Measurements from ENCODE around the gene GJA9. TPM values are rescaled to one million over a fixed set of nuclear protein-coding genes. Genes with fewer than 3 reads are reported as not detected.

The GJA9 gene
- total RNA-seq, 2 experiments from 2014 or later = not detected

DNA sequence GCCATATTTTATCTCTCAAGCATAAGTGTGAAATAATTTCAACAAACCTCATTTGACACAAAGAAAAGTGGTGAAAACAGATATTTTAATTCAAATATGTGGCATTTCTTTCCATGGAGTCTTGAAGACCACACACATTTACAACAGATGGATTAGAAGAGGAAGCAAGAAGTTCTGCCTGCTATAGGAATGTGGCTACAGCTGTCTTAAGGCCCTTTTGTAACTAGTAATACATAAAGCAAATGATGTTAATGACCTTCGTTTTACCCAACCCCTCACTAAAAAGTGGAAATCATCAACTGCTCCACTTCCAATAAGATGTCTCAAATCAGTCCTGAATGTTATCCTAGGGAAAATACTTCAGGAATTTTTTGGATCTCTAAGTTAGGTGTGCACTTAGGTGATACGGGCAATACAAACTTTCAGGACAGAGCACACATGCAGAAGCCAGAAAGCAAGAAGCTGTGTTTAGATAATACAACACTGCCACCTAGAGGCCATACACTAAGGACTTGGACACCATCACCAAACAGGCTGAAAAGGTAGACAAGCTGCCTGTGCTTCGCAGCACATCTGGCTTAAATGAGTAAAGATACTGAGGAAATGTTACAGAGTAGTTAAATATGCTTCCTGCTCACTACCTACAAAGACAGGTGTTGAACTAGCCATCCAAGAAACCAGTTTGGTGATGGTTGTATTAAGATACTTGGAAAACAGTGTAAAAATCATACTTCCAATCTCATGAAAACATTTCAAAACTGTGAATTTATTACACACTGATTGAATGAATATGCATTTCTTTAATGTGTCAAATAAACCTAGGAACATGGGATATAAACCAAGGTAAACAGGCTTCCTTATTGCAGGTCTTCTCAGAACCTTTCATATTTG lies 46.2 kb downstream of the GJA9 start:
- CTCF ChIA-PET = interaction anchor here (0.6 to 5.2 kb wide), 23 partner anchors 8 to 975 kb away, joined by 3 to 67 read pairs (median 3); partner anchors contain the start of gene NDUFS5
- Mint-ChIP-seq H3K9me3 (no peaks in the 10 kb centered on the region), H3K27me3 (peaks cover 4% of the 10 kb centered on the region), H3K4me3 (no peak overlapping the region), H3K36me3 (ENCODE audit: low read depth) (no peaks in the 10 kb centered on the region), H3K27ac (no peak overlapping the region), H3K4me1 (ENCODE audit: low read depth) (peaks cover 3% of the 10 kb centered on the region)
- ATAC-seq = peak; percentile 84
- POLR2A ChIA-PET = no interaction called here
- TF ChIP-seq, protein P1, sequence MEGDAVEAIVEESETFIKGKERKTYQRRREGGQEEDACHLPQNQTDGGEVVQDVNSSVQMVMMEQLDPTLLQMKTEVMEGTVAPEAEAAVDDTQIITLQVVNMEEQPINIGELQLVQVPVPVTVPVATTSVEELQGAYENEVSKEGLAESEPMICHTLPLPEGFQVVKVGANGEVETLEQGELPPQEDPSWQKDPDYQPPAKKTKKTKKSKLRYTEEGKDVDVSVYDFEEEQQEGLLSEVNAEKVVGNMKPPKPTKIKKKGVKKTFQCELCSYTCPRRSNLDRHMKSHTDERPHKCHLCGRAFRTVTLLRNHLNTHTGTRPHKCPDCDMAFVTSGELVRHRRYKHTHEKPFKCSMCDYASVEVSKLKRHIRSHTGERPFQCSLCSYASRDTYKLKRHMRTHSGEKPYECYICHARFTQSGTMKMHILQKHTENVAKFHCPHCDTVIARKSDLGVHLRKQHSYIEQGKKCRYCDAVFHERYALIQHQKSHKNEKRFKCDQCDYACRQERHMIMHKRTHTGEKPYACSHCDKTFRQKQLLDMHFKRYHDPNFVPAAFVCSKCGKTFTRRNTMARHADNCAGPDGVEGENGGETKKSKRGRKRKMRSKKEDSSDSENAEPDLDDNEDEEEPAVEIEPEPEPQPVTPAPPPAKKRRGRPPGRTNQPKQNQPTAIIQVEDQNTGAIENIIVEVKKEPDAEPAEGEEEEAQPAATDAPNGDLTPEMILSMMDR (IDR thresholded peaks at IDR 0.05) = peak; percentile 77
- intact Hi-C loops (cut with micrococcal nuclease) = loop anchor here (10.0 kb wide), 1 partner anchor 230 kb away; no protein-coding TSS in a partner anchor
- DNase-seq = peak; percentile 56

DNA sequence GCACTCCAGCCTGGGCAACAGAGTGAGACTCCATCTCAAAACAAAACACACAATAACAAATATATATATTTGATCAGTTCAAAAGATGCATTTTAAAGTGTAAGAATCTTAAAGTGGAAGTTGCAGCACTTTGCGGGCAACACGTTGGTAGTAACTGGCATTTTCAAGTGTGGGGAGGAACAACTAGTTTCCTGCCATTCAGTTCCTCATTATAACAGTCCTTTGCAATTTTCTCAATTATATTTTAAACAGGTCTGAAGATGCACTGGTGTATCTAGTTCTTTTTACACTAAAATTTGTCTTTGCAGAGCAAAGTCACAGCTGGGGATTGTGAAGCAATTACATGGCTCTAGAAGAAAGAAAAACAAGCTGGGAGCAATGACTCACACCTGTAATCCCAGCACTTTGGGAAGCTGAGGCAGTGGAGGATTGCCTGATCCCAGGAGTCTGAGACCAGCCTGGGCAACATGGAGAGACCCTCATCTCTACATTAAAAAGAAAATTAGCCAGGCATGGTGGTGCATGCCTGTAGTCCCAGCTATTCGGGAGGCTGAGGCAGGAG lies 47.1 kb downstream of the GJA9 start:
- no peak for DNase-seq
- H3K36me3 Mint-ChIP-seq (ENCODE audit: low read depth) = no peaks in the 10 kb centered on the region
- CTCF ChIA-PET = interaction anchor here (0.9 to 5.2 kb wide), 8 partner anchors 11 to 255 kb away, joined by 3 to 67 read pairs (median 4); no protein-coding TSS in a partner anchor
- TF ChIP-seq, protein P1 (IDR thresholded peaks at IDR 0.05) = no peak
- H3K4me3 Mint-ChIP-seq = no peak overlapping the region
- H3K4me1 Mint-ChIP-seq (ENCODE audit: low read depth) = peaks cover 3% of the 10 kb centered on the region
- H3K9me3 Mint-ChIP-seq = no peaks in the 10 kb centered on the region
- intact Hi-C loops (cut with micrococcal nuclease) = loop anchor here (10.0 kb wide), 1 partner anchor 230 kb away; no protein-coding TSS in a partner anchor
- peaks cover 5% of the 10 kb centered on the region for H3K27me3 Mint-ChIP-seq
- H3K27ac Mint-ChIP-seq = no peak overlapping the region
- no peak for ATAC-seq
- POLR2A ChIA-PET = no interaction called here

- intact Hi-C loops (cut with micrococcal nuclease) = loop anchor here (10.0 kb wide), 1 partner anchor 228 kb away; no protein-coding TSS in a partner anchor
- CTCF ChIA-PET = interaction anchor here (1.0 to 5.2 kb wide), 3 partner anchors 8 to 59 kb away, joined by 3 to 67 read pairs (median 6); no protein-coding TSS in a partner anchor
- no peak for DNase-seq
- TF ChIP-seq, protein P1 (IDR thresholded peaks at IDR 0.05) = no peak
- H3K36me3 Mint-ChIP-seq (ENCODE audit: low read depth) = no peaks in the 10 kb centered on the region
- peaks cover 3% of the 10 kb centered on the region for H3K4me1 Mint-ChIP-seq (ENCODE audit: low read depth)
- ATAC-seq = no peak
- no peak overlapping the region for H3K27ac Mint-ChIP-seq
- no peaks in the 10 kb centered on the region for H3K9me3 Mint-ChIP-seq
- H3K27me3 Mint-ChIP-seq = peaks cover 9% of the 10 kb centered on the region
- POLR2A ChIA-PET = interaction anchor here (0.6 kb wide), 1 partner anchor 490 kb away, joined by 3 read pairs; no protein-coding TSS in a partner anchor
- no peak overlapping the region for H3K4me3 Mint-ChIP-seq
Observed at GRCh38 chr1:38833146-38833545, 48.2 kb downstream of the GJA9 start.

GRCh38 chr1:38832370-38832734 lies 49.0 kb downstream of the GJA9 start:
- no peak overlapping the region for H3K4me3 Mint-ChIP-seq
- ATAC-seq = no peak
- H3K27ac Mint-ChIP-seq = no peak overlapping the region
- POLR2A ChIA-PET = interaction anchor here (0.6 to 1.3 kb wide), 2 partner anchors 159 to 842 kb away, joined by 3 read pairs; partner anchors contain the start of gene SF3A3
- TF ChIP-seq, protein P1 (IDR thresholded peaks at IDR 0.05) = no peak
- H3K9me3 Mint-ChIP-seq = no peaks in the 10 kb centered on the region
- intact Hi-C loops (cut with micrococcal nuclease) = loop anchor here (10.0 kb wide), 1 partner anchor 228 kb away; no protein-coding TSS in a partner anchor
- CTCF ChIA-PET = interaction anchor here (1.0 to 5.2 kb wide), 4 partner anchors 9 to 60 kb away, joined by 3 to 67 read pairs (median 5); no protein-coding TSS in a partner anchor
- no peak for DNase-seq
- H3K4me1 Mint-ChIP-seq (ENCODE audit: low read depth) = peaks cover 3% of the 10 kb centered on the region
- peaks cover 9% of the 10 kb centered on the region for H3K27me3 Mint-ChIP-seq
- no peaks in the 10 kb centered on the region for H3K36me3 Mint-ChIP-seq (ENCODE audit: low read depth)
